ENCODE measurements around the gene ADAM33.

The ADAM33 gene

DNA sequence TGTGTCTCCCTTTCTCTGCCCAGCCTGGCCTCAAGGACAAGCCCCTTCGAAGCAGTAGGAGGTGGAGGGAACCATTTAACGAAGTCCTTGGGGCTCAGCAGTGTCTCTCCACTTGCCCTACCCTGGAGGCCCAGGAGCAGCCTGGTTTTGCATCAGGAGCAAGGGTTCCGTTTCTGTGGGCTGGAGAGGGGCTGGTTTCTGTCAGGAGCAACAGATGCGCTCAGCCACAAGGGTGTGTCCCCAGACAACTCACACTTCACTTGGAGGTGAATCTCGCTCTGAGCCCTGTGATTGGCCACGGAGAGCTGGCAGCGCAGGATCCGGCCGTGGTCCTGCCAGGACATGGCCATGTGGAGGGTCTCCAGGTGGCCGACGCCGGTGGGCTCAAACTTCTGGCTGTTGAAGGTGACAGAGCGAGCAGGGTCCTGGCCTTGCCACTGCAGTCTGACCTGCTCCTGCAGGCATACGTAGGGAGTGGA is 23.7 kb upstream of the ADAM33 start:
- no peak overlapping the region for H3K27ac ChIP-seq
- DNase-seq (ENCODE audit: low spot score) = no peak
- ChIA-PET CTCF (interaction anchor here (3.7 kb wide), 1 partner anchor 29 kb away, joined by 20 read pairs; no protein-coding TSS in a partner anchor), POLR2A (ENCODE audit: low non-redundant PET) (no interaction called here)
- TF ChIP-seq, protein P1, sequence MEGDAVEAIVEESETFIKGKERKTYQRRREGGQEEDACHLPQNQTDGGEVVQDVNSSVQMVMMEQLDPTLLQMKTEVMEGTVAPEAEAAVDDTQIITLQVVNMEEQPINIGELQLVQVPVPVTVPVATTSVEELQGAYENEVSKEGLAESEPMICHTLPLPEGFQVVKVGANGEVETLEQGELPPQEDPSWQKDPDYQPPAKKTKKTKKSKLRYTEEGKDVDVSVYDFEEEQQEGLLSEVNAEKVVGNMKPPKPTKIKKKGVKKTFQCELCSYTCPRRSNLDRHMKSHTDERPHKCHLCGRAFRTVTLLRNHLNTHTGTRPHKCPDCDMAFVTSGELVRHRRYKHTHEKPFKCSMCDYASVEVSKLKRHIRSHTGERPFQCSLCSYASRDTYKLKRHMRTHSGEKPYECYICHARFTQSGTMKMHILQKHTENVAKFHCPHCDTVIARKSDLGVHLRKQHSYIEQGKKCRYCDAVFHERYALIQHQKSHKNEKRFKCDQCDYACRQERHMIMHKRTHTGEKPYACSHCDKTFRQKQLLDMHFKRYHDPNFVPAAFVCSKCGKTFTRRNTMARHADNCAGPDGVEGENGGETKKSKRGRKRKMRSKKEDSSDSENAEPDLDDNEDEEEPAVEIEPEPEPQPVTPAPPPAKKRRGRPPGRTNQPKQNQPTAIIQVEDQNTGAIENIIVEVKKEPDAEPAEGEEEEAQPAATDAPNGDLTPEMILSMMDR (conservative IDR thresholded peaks at IDR 0.05; ENCODE audit: low read depth) = no peak

DNA sequence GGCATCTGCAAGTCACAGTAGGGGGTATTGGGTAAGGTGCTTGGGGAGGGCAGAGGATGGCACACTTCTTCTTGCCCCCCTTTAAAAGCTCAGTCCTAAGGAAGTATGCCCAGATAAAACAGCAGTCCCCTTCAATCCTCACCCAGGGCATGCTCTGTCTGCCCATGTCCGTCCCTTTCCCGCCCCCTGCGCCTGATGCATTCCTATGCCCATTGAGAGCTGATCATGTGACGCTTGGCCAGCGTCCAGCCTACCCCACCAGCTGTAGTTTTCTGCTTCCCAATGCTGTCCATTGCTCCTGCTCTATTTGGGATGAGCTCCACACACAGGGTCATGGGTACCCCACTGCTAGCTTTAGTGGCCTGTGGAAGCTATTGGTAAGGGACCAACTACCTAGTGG is 22.3 kb upstream of the ADAM33 start:
- ChIA-PET CTCF (interaction anchor here (0.5 to 1.6 kb wide), 2 partner anchors 27 to 1475 kb away, joined by 3 to 6 read pairs; no protein-coding TSS in a partner anchor), POLR2A (ENCODE audit: low non-redundant PET) (no interaction called here)
- TF ChIP-seq, protein P1 (conservative IDR thresholded peaks at IDR 0.05; ENCODE audit: low read depth) = no peak
- DNase-seq (ENCODE audit: low spot score) = no peak
- no peak overlapping the region for H3K27ac ChIP-seq

DNA sequence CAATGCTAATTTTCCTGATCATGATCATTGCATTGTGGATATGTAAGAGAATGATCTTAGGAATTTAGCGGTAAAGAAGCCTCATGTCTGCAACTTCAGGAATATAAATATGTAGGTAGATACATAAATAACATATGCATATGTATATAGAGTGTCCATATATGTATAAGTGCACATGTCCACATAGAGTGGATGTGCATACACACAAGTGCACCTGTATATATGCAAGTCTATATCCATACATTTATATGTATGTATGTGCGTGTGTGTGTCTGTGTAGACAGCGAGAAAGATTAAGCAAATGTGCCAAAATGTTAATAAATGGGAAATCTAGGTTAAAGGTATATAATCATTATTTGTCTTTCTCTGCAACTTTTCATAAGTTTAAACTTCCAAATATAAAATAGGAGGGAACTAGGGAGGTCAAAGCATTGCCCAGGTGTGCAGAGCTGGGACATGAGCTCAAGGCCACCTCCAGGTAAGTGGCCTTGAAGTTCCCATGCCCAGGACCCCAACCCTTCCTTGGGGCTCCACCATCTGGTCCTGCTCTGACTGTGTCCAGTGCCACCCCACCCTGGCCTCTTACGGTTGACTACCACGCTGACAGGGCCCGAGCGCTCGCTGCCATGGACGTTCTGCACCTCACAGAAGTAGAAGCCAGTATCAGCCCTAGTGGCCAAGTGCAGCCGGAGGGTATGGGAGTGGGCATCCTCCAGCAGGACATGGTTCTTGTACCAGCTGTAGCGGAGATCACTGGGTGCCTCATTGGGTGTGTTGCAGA is 21.0 kb upstream of the ADAM33 start:
- no peak for DNase-seq (ENCODE audit: low spot score)
- TF ChIP-seq, protein P1 (conservative IDR thresholded peaks at IDR 0.05; ENCODE audit: low read depth) = no peak
- POLR2A ChIA-PET (ENCODE audit: low non-redundant PET) = no interaction called here
- no peak overlapping the region for H3K27ac ChIP-seq
- CTCF ChIA-PET = interaction anchor here (0.6 to 1.6 kb wide), 2 partner anchors 26 to 164 kb away, joined by 3 to 6 read pairs; no protein-coding TSS in a partner anchor

DNA sequence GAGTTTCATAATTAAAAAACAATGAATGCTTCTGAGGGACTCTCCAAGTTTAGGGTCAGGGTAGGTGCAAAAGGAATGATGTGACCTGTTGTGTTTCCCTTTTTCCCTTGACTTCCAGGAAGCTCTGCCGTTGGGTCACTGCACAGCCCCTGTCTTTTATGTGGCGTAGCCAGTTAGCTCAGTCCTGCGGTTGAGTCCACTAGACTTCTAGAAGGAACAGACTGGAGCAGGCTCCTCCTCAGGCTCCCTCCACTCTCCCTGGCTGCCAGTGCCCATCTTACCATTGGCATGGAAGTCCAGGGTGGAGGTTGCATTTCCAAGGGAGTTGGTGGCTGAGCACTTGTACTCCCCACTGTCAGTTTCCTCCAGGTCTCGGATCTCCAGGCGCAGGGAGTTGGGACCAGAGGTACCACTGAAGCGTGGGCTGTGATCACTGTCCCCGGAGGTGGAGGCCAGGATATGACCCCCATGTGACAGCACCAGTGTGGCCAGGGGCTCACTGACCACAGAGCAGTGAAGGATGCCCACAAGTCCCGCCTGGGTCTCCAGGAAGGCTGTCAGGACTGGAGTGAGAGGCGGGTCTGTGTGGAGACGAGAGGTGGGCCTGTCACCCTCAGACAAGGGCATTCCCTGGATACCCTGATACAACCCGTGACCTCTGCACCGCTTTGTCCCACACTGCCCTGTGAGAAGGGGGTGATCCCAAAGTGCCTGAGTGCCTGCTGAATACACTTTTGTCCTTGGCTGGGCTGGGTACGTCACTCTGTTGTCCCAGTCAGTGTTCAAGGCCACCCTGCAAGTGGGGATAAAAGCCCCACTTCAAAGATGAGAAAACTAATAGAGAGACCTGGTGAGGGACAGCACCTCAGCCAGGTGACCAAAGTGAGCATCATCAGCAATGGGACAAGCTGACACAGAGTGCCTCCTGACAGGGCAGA is 19.5 kb upstream of the ADAM33 start:
- TF ChIP-seq, protein P1 (conservative IDR thresholded peaks at IDR 0.05; ENCODE audit: low read depth) = no peak
- CTCF ChIA-PET = no interaction called here
- POLR2A ChIA-PET (ENCODE audit: low non-redundant PET) = no interaction called here
- no peak overlapping the region for H3K27ac ChIP-seq
- DNase-seq (ENCODE audit: low spot score) = no peak

DNA sequence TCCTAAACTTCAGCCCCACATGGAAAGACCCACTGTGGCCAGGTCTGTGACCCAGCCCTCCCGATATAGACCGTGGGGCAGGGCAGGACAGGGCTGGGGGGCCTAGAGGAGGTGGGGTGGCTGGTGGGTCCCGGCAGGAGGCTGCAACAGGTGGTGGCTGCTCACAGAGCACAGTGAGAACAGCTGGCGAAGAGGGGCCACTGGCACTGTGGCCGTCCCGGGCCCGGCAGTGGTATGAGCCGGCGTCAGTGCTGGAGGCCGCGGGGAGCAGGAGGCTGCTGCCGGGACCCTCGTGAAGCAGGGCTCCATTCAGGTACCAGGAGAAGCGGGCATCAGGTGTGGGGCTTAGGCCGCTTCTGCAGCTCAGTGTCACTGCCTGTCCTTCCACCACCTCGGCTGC is 17.2 kb upstream of the ADAM33 start:
- TF ChIP-seq, protein P1 (conservative IDR thresholded peaks at IDR 0.05; ENCODE audit: low read depth) = no peak
- DNase-seq (ENCODE audit: low spot score) = no peak
- ChIA-PET POLR2A (ENCODE audit: low non-redundant PET) (no interaction called here), CTCF (interaction anchor here (0.6 kb wide), 2 partner anchors 22 to 645 kb away, joined by 3 to 5 read pairs; no protein-coding TSS in a partner anchor)
- no peak overlapping the region for H3K27ac ChIP-seq

DNA sequence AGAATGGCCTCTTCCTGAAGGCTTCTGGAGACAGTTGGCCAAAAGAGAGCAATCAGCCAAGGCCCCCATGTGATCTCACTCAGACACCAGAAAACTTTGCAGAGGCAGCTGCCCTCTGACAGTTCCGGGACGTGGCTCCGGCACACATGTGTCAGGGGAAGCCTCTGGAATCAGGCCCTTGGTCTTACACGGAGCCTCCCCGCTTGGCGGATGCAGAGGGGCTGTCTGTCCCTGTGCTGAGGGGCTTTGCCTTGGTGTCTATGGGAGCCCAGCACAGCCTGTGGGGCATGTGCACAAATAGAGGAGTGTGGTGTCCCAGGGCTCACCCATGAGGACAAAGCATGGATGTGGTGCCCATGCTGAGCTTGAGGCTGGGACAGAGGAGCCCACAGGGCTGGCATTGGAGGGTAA is 16.8 kb upstream of the ADAM33 start:
- no peak overlapping the region for H3K27ac ChIP-seq
- DNase-seq (ENCODE audit: low spot score) = no peak
- ChIA-PET POLR2A (ENCODE audit: low non-redundant PET) (no interaction called here), CTCF (interaction anchor here (0.6 kb wide), 2 partner anchors 21 to 645 kb away, joined by 3 to 5 read pairs; no protein-coding TSS in a partner anchor)
- TF ChIP-seq, protein P1 (conservative IDR thresholded peaks at IDR 0.05; ENCODE audit: low read depth) = no peak
